ENCODE results near the gene ADAM17.
"Not testable (repeated sequence)": the region's sequence is repeated elsewhere in the genome, so short reads cannot be mapped to it uniquely, and the experiment has no call there.

Gene ADAM17

GRCh38 chr2:9555297-9556120, at the start of gene ADAM17:
TSS of gene ADAM17 (minus strand) at chr2:9555830. CDS start at chr2:9555605, 225 bp downstream.
- peak; percentile 93 for DNase-seq (ENCODE audit: low spot score)

GRCh38 chr2:9602412-9602811, 46.8 kb upstream of the ADAM17 start:
- no peak for DNase-seq (ENCODE audit: low spot score)

GRCh38 chr2:9601397-9601796, 45.8 kb upstream of the ADAM17 start:
- no peak for DNase-seq (ENCODE audit: low spot score)

GRCh38 chr2:9599430-9599829, 43.8 kb upstream of the ADAM17 start:
- DNase-seq (ENCODE audit: low spot score): no peak

GRCh38 chr2:9596621-9597311, 41.1 kb upstream of the ADAM17 start:
- no peak for DNase-seq (ENCODE audit: low spot score)

GRCh38 chr2:9595746-9596145, 40.1 kb upstream of the ADAM17 start:
- DNase-seq (ENCODE audit: low spot score): no peak

- not testable (repeated sequence) for DNase-seq (ENCODE audit: low spot score)
Observed at GRCh38 chr2:9595256-9595655, 39.6 kb upstream of the ADAM17 start.

- DNase-seq (ENCODE audit: low spot score): no peak
Observed at GRCh38 chr2:9594366-9595054, 38.9 kb upstream of the ADAM17 start.

- peak; percentile 35 for DNase-seq (ENCODE audit: low spot score)
Observed at GRCh38 chr2:9593925-9594324, 38.3 kb upstream of the ADAM17 start.

- no peak for DNase-seq (ENCODE audit: low spot score)
Observed at GRCh38 chr2:9592699-9593098, 37.1 kb upstream of the ADAM17 start.

- no peak for DNase-seq (ENCODE audit: low spot score)
Observed at GRCh38 chr2:9590641-9591040, 35.0 kb upstream of the ADAM17 start.

- no peak for DNase-seq (ENCODE audit: low spot score)
Observed at GRCh38 chr2:9586465-9586864, 30.8 kb upstream of the ADAM17 start.

- no peak for DNase-seq (ENCODE audit: low spot score)
Observed at GRCh38 chr2:9585486-9585885, 29.9 kb upstream of the ADAM17 start.

GRCh38 chr2:9584902-9585301, 29.3 kb upstream of the ADAM17 start:
- DNase-seq (ENCODE audit: low spot score): not testable (repeated sequence)

- no peak for DNase-seq (ENCODE audit: low spot score)
Observed at GRCh38 chr2:9582624-9583023, 27.0 kb upstream of the ADAM17 start.

GRCh38 chr2:9578467-9579235, 23.0 kb upstream of the ADAM17 start:
- no peak for DNase-seq (ENCODE audit: low spot score)

- no peak for DNase-seq (ENCODE audit: low spot score)
Observed at GRCh38 chr2:9574331-9574730, 18.7 kb upstream of the ADAM17 start.

GRCh38 chr2:9573840-9574239, 18.2 kb upstream of the ADAM17 start:
- no peak for DNase-seq (ENCODE audit: low spot score)

GRCh38 chr2:9573013-9573720, 17.5 kb upstream of the ADAM17 start:
- DNase-seq (ENCODE audit: low spot score): no peak

- no peak for DNase-seq (ENCODE audit: low spot score)
Observed at GRCh38 chr2:9570182-9571060, 14.8 kb upstream of the ADAM17 start.

All from hematopoietic multipotent progenitor cell treated with erythropoietin and hydrocortisone succinate and interleukin-3 and kit ligand, for 15 days (in vitro differentiated cells).